HG03378 (cell line): Measurements from ENCODE around the gene NUBP1.
"Not testable (repeated sequence)": the region's sequence is repeated elsewhere in the genome, so short reads cannot be mapped to it uniquely, and the experiment has no call there.

Experiments used
- ATAC-seq: cut with Tn5 transposase; IDR thresholded peaks from one replicate; pipeline ENCODE4 v1.9.1; 2021; ENCODE audit warnings: mild to moderate bottlenecking, moderate library complexity; ENCODE audit not compliant: unreplicated experiment

The NUBP1 gene

DNA sequence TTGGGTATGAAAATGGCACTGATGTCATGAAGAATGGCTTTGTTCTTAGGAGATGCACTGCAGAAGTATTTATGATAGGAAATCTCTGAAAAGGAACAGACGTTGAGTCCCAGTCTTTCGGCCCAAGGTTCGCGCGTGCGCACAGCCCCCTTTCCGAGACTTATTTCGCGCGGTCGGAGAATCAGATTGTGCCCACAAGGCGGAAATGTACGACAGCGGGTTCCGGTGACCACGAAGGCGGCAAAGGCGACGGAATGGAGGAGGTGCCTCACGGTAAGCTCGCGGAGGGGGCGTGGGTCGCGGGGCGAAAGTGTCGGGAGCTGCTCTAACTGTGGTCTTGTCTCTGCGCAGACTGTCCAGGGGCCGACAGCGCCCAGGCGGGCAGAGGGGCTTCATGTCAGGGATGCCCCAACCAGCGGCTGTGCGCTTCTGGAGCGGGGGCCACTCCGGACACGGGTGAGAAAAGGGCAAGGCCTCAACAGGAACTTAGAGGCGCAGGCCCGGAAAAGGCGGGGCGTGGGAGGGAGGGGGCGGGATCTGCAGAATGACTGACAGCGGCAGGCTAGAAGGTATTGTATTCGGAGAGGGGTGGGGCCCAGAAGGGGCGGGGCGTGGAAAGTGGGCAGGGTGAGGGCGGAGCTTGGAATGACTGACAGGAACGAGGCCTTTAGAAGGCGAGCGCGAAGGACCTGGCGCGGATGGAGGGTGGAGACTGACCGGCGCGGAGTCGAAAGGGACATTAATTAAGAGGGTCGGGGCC is at the start of gene NUBP1:
NUBP1 (plus strand) TSS at position 233 of the 760 bp plus-strand sequence; CDS start at position 255, 22 bp downstream.
- peak; percentile 64 for ATAC-seq

DNA sequence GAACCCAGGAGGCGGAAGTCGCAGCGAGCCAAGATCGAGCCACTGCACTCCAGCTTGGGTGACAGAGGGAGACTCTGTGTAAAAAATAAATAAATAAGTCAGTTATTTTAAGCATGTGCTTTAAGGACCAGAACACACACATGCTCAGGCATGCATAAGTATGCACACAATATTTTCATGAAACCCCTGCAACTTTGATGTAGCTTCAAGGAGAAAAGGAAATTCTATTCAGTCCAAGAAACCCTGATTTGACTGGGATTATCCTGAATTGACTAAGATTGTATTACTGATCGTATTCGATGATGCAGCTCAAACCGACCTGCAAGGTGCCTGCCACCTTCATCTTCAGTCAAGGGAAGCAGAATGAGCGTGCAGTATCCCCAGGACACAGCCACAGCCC is 49.8 kb upstream of the NUBP1 start:
- no peak for ATAC-seq

DNA sequence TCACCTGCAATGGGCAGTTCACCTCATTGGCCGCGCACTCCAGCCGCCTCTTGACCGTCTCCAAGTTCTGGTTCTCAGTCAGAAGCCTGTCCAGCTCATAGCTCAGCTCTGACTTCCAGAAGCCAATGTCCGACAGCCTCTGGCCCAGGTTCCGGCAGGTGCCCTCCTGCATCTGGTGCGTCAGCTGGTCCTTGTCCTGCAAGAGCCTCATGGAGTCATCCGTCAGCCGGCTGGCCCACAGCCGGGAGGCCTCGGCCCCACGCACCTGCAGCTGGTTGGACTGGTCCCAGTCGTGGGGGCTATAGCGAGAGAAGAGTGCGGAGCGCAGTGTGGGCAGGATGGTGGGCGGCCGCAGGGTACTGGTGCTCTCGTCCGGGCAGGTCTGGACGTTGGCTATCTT is 49.3 kb upstream of the NUBP1 start:
- no peak for ATAC-seq

DNA sequence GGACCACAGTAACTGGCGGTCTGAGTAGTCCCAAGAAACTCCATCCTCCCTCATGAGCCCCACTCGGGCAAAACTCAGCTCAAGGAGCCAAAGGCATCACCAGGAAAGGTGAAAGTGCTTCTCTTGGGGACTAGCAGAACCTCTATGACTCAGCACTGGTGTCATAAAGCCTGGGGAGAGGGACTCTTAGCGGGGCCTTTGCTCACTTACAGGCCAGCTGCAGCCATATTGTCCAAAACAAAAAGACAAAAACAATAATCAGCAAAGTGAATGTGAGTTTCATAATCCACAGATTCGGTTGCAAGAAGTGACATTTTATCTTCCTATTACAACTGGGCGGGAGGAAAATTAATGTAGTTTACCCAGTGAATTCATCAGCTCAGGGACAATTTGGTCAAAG is 48.8 kb upstream of the NUBP1 start, which contains the start of gene TEKT5:
TEKT5 (minus strand) TSS at position 101 of the 400 bp plus-strand sequence; CDS start at position 44, 57 bp downstream.
- no peak for ATAC-seq

DNA sequence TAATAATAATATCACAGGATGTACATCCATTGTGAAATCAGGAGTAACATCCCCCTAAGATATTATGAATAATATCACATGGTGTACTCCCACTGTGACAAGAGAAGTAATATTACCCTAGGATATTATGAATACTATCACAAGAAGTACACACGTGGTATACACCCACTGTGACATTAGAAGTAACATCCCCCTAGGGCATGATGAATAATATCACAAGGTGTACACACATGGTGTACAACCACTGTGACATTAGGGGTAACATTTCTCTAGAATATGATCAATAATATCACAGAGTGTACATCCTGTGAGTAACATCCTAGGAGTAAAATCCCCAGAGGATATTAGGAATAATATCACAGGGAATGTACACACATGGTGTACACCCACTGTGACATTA is 43.9 kb upstream of the NUBP1 start:
- no peak for ATAC-seq

DNA sequence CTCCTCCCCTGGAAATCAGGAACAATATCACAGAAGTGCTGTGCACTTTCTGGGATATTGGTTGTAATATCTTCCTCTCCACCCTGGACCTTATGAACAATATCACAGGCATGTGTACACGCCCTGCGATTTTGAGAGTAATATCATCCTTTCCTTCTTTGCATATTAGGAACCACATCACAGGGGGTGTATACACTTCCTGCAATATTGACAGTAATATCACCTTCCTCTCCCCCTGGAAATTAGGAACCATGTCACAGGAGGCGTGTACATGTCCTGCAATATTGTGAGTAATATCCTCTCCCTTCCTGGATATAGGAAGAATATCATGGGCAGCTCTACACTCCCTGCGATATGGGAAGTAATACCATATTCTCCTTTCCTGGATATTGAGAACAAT is 34.7 kb upstream of the NUBP1 start:
- no peak for ATAC-seq

DNA sequence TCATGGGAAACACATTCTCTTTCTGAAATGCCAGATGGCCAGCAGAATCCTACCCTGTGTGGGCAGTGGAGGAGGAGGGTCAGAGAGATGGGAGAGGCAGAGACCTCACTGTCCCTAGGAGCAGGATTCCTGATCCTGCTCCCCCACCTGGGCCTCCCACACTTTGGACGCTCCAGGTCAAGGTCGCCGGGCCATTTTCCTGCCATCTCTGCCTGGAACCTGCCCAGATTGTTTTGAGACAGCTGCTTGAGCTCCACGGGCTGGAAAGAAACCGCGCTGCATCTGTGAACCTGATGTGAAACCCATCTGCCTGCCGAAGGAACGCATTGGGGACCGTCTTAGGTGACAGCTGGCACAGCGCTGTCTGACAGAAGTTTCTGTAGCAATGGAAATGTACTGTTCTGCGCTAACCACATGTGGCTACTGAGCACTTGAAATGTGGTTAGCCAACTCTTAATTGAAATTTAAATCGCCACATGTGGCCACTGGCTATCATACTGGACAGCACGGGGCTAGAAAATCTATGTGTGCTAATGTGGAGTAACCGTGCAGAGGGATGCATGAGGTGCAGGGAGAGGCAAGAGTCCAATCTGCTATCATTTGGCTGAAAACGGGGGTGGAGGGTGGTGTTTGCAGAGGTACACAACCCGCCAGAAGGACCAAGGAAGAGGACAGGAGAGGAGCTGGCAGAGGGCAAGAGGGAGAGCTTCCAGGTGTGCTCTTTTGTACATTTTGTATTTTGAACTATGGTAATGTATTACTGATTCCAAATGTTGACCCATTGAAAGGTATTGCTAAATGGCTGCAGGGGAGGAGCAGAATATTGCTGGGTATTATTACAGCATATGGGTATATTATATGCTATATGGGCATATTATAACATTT is 15.4 kb upstream of the NUBP1 start:
- ATAC-seq, result no peak

DNA sequence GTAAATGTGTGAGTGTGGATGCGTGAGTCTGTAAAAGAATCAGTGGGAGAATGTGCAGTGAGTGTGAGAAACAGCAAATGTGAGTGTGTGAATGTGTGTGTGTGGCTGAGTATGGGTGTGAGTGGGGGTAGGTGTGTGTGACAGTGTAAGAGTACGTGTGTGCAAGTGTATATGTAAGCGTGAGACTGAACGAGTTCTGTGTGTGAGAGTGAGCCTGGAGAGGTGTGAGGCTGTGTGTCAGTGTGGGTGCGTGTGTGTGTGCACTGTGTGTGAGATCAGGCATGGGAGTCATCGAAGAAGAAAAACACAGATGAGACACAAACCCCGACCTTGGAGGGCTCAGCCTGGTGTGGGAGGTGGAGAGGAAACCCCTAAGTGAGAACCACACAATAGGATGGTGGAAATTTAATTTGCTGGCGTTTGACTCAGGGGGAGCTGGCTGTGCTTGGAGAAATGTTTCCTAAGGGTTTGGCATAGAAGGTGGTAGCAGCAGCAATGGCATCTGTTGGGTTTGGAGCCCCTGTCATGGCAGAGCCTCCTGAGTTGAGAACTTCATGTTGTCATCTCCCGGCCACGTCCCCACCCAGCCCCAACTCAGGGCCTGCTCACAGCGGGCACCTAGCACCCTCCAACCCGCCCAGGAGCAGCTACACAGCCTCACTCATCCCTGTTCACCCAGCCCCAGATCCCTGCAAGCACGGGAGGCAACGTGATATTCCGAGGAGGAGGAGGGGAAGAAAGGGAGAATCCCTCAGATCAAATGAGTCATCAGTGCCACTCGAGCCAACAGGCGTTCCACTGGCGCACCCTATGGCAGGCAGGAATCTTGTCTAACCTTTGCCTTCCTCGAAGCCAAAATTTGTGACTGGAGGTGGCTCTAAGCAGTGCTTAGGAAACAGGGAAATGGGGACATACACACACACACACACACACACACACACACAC is 14.3 kb upstream of the NUBP1 start:
- no peak for ATAC-seq

DNA sequence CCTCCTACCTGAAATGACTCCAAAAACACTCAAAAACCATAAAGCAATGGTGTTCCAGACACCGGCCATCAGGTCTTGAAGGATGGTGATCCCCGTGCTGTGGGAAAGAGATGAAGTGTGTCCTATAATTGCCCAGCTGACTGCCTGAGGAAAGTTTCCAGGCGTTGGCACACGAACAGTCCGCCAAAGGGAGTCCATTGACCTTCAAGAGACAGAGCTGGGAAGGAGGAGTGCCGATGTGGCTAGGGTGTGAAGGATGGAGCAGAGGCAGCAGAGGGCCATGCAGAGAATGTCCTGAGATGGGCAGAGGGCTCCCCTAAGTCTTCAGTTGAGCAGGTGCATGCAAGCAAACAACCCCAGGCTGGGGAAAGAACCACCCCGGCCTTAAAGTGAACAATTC is 11.9 kb upstream of the NUBP1 start:
- ATAC-seq, result no peak

DNA sequence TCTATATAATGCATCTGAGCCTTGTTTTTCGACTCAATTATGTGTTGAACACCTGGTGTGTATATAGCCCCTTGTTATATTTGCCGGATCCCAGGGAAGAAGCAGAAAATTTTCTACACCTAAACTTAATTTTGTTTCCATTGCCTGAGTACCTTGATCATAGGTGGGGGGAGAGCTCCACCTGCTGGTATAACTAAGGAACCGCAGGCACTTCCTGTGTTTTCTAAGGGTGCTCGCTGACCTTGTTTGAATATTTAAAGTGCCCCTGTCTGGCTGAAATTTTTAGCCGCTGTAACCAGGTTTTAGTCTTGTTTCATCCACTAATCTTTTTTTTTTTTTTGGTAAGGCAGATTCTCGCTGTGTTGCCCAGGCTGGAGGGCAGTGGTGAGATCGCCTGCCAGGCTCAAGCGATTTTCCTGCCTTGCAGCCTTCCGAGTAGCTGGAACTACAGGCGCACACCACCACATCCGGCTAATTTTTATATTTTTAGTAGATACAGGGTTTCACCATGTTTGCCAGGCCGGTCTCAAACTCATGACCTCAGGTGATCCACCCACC is 6.5 kb upstream of the NUBP1 start:
- ATAC-seq, result peak; percentile 36

DNA sequence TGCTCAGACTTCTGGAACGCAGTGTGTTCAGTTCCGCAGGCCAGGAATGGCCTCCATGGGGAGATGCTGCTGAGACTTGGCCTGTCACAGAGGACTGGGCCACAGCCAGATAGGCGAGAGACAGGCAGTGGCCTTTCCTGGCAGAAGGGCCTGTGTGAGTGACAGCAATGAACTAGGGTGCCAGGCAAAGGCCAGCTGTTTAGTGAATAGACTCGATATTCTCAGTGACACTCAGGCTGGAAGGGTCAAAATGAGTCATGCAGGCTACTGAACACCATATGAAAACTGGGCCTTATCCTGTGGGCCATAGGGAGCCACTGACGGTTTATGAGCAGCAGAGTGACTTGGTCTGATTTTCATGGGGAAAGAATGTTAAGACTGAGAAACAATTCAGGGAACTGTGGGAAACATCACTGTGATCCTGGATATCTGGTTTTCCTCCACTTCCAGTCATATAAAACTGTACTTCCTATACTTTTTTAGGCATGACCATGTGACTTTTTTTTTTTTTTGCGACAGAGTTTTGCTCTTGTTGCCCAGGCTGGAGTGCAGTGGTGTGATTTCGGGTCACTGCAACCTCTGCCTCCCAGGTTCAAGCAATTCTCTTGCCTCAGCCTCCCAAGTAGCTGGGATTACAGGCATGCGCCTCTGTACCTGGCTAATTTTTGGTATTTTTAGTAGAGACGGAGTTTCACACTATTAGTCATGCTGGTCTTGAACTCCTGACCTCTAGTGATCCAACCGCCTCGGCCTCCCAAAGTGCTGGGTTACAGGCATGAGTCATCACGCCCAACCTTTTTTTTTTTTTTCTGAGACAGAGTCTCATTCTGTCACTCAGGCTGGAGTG is 5.2 kb upstream of the NUBP1 start:
- peak; percentile 73 for ATAC-seq

DNA sequence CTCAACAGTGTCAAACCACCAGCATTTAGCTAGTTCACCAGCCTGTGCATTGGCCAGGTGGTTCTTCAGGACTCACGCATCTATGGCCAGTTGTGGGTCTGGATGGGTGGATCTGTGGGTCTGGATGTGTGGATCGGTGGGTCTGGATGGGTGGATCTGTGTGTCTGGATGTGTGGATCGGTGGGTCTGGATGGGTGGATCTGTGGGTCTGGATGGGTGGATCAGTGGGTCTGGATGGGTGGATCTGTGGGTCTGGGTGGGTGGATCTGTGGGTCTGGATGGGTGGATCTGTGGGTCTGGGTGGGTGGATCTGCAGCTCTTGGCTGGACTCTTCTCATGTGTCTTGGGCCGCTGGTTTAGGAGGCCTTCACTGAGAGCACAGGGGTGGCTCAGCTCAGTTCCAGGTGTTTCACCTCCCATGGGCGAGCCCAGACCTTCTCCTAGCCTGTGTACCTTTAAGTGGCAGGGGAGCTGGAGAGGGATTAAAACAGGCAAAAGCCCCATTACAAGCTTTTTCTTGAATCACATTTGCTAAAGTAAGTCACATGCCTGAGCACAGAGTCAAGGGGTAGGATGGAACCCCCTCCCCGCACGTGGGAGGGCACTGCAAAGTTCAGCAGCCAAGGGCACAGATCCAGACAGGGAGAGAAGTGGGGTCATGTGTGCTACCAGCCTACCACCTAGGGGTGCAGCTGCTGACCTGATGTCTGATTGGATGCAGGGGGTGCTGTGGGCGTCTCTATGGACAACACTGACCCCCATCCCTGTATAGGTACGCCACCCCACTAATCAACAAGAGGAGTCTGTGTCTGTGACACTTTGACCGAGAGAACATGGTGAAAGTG is 3.4 kb upstream of the NUBP1 start:
- ATAC-seq, result no peak

DNA sequence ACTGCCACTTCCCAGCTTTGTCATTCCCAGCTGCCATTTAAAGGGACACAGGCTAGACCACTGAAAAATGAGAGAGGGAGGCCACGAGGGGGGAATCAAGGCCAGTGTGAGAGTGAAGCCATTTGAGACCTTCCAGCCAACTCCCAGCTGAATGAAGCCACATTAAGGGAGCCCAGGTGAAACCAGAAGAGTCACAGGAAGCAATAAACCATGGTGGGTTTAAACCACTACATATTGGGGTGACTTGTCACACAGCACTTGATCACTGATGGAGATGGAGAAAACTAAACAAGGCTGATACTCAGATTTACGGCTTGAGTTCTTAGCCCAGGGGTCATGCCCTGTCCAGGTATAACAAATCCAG is 2.8 kb upstream of the NUBP1 start:
- ATAC-seq, result no peak

DNA sequence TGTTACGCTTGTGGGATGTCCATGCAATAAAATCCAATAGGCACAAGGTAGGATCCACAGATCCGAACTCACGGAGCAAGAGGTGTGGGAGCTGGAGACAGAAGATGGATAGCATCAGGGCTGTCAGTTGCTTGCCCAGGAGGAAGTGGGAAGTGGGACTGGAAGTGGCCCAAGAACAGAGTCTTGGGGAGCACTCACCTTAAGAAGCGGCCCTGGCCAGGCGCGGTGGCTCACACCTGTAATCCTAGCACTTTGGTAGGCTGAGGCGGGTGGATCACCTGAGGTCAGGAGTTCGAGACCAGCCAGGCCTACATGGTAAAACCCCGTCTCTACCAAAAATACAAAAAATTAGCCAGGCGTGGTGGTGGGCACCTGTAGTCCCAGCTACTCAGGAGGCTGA is 2.4 kb upstream of the NUBP1 start:
- not testable (repeated sequence) for ATAC-seq

DNA sequence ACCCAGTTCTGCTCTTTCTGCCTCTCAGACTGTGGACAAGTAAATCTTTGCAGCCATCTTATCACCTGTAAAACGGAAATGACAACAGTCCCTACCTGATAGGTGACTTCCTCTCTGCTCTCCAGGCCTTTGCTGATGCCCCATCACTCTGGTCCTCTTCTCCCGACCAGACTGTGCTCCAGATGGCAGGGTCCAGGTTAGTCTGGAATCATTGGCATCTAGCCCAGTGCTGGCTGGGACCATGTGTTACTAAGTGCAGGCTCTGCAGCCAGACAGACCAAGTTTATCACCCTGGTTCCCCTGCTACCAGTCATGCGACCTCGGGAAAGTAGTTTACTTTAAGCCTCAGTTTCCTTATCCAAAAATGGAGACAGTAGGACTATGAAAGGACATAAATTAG is 1.8 kb upstream of the NUBP1 start:
- ATAC-seq, result no peak

DNA sequence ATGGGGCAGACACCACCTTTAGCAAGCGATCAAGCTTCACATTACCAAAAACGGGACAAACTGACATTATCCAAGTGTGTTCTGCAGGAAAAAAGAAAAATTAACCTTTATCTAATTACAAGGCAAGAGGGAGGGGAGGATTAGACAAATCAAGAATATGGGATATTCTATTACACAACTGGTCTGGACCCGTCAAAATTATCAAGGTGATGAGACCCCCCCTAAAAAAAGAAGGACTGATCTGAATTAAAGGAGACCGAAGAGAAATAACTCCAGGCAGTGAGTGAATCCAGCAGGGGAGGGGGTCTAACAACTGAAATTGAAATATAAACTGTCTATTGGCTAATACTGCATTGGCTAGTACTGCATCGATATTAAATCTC is 424 bp upstream of the NUBP1 start:
- ATAC-seq, result no peak

DNA sequence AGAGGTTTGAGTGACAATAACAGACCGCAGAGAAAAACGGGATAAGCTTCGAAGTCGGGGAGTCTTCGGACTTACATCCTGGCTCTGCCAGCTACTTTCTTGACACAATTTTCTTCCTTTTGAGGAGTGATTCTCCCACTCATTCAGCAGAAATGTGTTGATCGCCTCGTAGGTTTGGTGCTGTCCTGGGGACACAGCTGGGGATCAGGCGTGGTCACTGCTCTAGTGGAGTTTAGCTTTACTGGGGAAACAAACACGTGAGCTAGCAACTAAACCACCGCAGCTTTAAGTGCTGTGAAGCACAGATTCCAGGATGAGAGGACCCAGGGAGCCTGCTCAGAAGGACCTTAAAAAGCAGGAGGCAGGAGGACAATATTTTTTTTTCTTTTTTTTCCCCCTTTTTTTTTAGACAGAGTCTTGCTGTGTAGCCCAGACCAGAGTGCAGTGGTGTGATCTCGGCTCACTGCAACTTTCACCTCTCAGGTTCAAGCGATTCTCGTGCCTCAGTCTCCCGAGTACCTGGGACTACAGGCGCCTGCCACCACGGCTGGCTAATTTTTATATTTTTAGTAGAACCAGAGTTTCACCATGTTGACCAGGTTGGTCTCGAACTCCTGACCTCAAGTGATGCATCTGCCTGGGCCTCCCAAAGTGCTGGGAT is 858 bp downstream of the NUBP1 start:
- no peak for ATAC-seq

DNA sequence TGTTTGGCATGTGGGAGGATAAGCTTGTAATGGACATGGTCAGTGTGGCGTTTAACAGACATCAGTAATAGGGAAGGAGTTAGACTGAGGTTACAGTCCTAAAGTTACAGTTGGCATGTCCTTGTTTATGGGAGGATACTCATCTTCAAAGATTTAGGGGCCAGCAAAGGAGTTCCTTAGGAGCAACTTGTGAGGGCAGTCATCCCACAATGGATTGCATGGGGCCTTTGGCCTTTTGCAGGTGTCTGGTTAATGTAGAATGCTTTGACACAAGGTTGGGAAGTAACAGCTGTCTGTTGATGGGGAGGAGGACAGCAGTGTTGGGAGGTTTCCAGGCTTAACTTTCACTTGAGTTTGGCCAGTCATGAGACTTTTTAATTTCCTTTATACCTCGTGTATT is 2.2 kb downstream of the NUBP1 start:
- no peak for ATAC-seq
